ENCODE measurements around the gene PDXDC1. TPM values are rescaled to one million over a fixed set of nuclear protein-coding genes. Genes with fewer than 3 reads are reported as not detected.
"Not testable (repeated sequence)": the region's sequence is repeated elsewhere in the genome, so short reads cannot be mapped to it uniquely, and the experiment has no call there.

PDXDC1 gene
- total RNA-seq, 1 donor from 2014 or later = 123 TPM

DNA sequence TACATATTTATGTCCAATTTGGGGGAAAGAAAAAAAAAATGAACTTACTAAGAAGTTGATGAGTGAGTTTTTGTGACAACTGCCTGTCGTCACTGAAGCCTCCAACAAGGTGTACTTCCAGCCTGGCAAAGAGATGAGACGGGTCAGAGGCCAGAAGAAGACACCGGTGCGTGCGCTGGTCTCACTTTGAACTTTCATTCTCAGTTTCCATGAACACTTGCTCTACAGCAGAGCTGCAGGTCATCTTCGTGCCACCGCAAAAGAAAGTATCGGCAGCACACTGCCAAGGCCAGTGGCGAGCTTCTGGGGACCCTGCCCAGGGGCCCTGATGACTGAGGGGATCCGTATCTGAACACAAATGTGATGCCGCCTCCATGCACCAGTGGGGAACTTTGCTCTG, 69.5 kb downstream of the PDXDC1 start:
- Histone ChIP-seq H3K9me3 (ENCODE audit: insufficient read depth, low read depth, low read length) (no peaks in the 10 kb centered on the region), H2AFZ (ENCODE audit: low read depth, low read length) (no peak overlapping the region), H3K9ac (ENCODE audit: low read length) (no peak overlapping the region), H3K4me2 (ENCODE audit: low read length) (no peak overlapping the region), H3K4me1 (ENCODE audit: insufficient read depth, low read length) (no peaks in the 10 kb centered on the region), H3K79me2 (ENCODE audit: insufficient read depth, low read length) (peaks cover 28% of the 10 kb centered on the region), H4K20me1 (ENCODE audit: insufficient read depth, low read length) (peaks cover 46% of the 10 kb centered on the region), H3K27ac (ENCODE audit: low read depth, low read length) (no peak overlapping the region), H3K36me3 (ENCODE audit: insufficient read depth, low read length) (peaks cover 30% of the 10 kb centered on the region), H3K4me3 (ENCODE audit: insufficient read depth, low read depth, low read length) (no peak overlapping the region), H3K27me3 (ENCODE audit: insufficient read depth, low read length) (no peaks in the 10 kb centered on the region)
- H3K36me3 Mint-ChIP-seq (ENCODE audit: low read depth, unreplicated experiment) = peaks cover 35% of the 10 kb centered on the region
- H3K4me1 Mint-ChIP-seq (ENCODE audit: low read depth, unreplicated experiment) = peaks cover 3% of the 10 kb centered on the region
- no peak overlapping the region for H3K4me3 Mint-ChIP-seq (ENCODE audit: unreplicated experiment)
- no peak for FAIRE-seq
- no peaks in the 10 kb centered on the region for H3K9me3 Mint-ChIP-seq (ENCODE audit: unreplicated experiment)
- no peak overlapping the region for H3K27ac Mint-ChIP-seq (ENCODE audit: unreplicated experiment)
- DNase-seq (ENCODE audit: low read depth) = no peak
- TF ChIP-seq EZH2 (IDR thresholded peaks at IDR 0.05; ENCODE audit: insufficient read depth, low read length) = no peak
- TF ChIP-seq, protein P1, sequence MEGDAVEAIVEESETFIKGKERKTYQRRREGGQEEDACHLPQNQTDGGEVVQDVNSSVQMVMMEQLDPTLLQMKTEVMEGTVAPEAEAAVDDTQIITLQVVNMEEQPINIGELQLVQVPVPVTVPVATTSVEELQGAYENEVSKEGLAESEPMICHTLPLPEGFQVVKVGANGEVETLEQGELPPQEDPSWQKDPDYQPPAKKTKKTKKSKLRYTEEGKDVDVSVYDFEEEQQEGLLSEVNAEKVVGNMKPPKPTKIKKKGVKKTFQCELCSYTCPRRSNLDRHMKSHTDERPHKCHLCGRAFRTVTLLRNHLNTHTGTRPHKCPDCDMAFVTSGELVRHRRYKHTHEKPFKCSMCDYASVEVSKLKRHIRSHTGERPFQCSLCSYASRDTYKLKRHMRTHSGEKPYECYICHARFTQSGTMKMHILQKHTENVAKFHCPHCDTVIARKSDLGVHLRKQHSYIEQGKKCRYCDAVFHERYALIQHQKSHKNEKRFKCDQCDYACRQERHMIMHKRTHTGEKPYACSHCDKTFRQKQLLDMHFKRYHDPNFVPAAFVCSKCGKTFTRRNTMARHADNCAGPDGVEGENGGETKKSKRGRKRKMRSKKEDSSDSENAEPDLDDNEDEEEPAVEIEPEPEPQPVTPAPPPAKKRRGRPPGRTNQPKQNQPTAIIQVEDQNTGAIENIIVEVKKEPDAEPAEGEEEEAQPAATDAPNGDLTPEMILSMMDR (IDR thresholded peaks at IDR 0.05; ENCODE audit: insufficient read depth, low read depth, low read length) = no peak
- no peaks in the 10 kb centered on the region for H3K27me3 Mint-ChIP-seq (ENCODE audit: low read depth, unreplicated experiment)

GRCh38 chr16:15045270-15045669, 70.4 kb downstream of the PDXDC1 start:
- peaks cover 37% of the 10 kb centered on the region for H3K79me2 ChIP-seq (ENCODE audit: insufficient read depth, low read length)
- FAIRE-seq = not testable (repeated sequence)

GRCh38 chr16:15046692-15047376, 72.0 kb downstream of the PDXDC1 start:
- Histone ChIP-seq H3K4me1 (ENCODE audit: insufficient read depth, low read length) (no peaks in the 10 kb centered on the region), H4K20me1 (ENCODE audit: insufficient read depth, low read length) (peaks cover 47% of the 10 kb centered on the region), H3K27me3 (ENCODE audit: insufficient read depth, low read length) (no peaks in the 10 kb centered on the region), H3K9ac (ENCODE audit: low read length) (no peak overlapping the region), H2AFZ (ENCODE audit: low read depth, low read length) (no peak overlapping the region), H3K79me2 (ENCODE audit: insufficient read depth, low read length) (peaks cover 52% of the 10 kb centered on the region), H3K9me3 (ENCODE audit: insufficient read depth, low read depth, low read length) (no peaks in the 10 kb centered on the region), H3K4me2 (ENCODE audit: low read length) (no peak overlapping the region), H3K36me3 (ENCODE audit: insufficient read depth, low read length) (peaks cover 14% of the 10 kb centered on the region), H3K4me3 (ENCODE audit: insufficient read depth, low read depth, low read length) (no peak overlapping the region), H3K27ac (ENCODE audit: low read depth, low read length) (no peak overlapping the region)
- no peak for FAIRE-seq
- Mint-ChIP-seq H3K36me3 (ENCODE audit: low read depth, unreplicated experiment) (peaks cover 28% of the 10 kb centered on the region), H3K9me3 (ENCODE audit: unreplicated experiment) (no peaks in the 10 kb centered on the region), H3K4me3 (ENCODE audit: unreplicated experiment) (no peak overlapping the region), H3K27me3 (ENCODE audit: low read depth, unreplicated experiment) (no peaks in the 10 kb centered on the region), H3K4me1 (ENCODE audit: low read depth, unreplicated experiment) (peaks cover 3% of the 10 kb centered on the region), H3K27ac (ENCODE audit: unreplicated experiment) (peak overlapping the region; percentile 78)
- no peak for DNase-seq (ENCODE audit: low read depth)
- no peak for TF ChIP-seq EZH2 (IDR thresholded peaks at IDR 0.05; ENCODE audit: insufficient read depth, low read length)
- TF ChIP-seq, protein P1 (IDR thresholded peaks at IDR 0.05; ENCODE audit: insufficient read depth, low read depth, low read length) = no peak

More at GRCh38 chr16:15045270-15045669, 70.4 kb downstream of the PDXDC1 start:
- not testable (repeated sequence) for H3K9ac ChIP-seq (ENCODE audit: low read length); H3K27me3 Mint-ChIP-seq (ENCODE audit: low read depth, unreplicated experiment); H3K4me1 ChIP-seq (ENCODE audit: insufficient read depth, low read length); H3K27me3 ChIP-seq (ENCODE audit: insufficient read depth, low read length); H3K4me3 Mint-ChIP-seq (ENCODE audit: unreplicated experiment); H3K27ac ChIP-seq (ENCODE audit: low read depth, low read length); DNase-seq (ENCODE audit: low read depth); H3K9me3 ChIP-seq (ENCODE audit: insufficient read depth, low read depth, low read length); H3K4me2 ChIP-seq (ENCODE audit: low read length); H3K9me3 Mint-ChIP-seq (ENCODE audit: unreplicated experiment); H3K4me3 ChIP-seq (ENCODE audit: insufficient read depth, low read depth, low read length); H3K4me1 Mint-ChIP-seq (ENCODE audit: low read depth, unreplicated experiment); H2AFZ ChIP-seq (ENCODE audit: low read depth, low read length)
- H4K20me1 ChIP-seq (ENCODE audit: insufficient read depth, low read length) = peaks cover 42% of the 10 kb centered on the region
- Mint-ChIP-seq H3K27ac (ENCODE audit: unreplicated experiment) (peak overlapping the region; percentile 58), H3K36me3 (ENCODE audit: low read depth, unreplicated experiment) (peaks cover 31% of the 10 kb centered on the region)
- H3K36me3 ChIP-seq (ENCODE audit: insufficient read depth, low read length) = peaks cover 20% of the 10 kb centered on the region

All from astrocyte (in vitro differentiated cells and primary cell).